ENCODE data around the gene GDPD5.
A peak's percentile ranks its signal among the peaks of the same experiment; 100 is the strongest.

GDPD5 gene

GRCh38 chr11:75442161-75442885 is 83.4 kb downstream of the GDPD5 start:
- DNase-seq (ENCODE audit: low spot score), result no peak

GRCh38 chr11:75441804-75442132 is 84.0 kb downstream of the GDPD5 start:
- DNase-seq (ENCODE audit: low spot score), result no peak

- DNase-seq (ENCODE audit: low spot score), result no peak
These were observed 84.6 kb downstream of the GDPD5 start for GRCh38 chr11:75440960-75441803.

- DNase-seq (ENCODE audit: low spot score), result no peak
These were observed 86.1 kb downstream of the GDPD5 start for GRCh38 chr11:75439495-75440120.

GRCh38 chr11:75439026-75439425 is 86.7 kb downstream of the GDPD5 start:
- no peak for DNase-seq (ENCODE audit: low spot score)

GRCh38 chr11:75437966-75438659 is 87.6 kb downstream of the GDPD5 start:
- no peak for DNase-seq (ENCODE audit: low spot score)

GRCh38 chr11:75436806-75437205 is 88.9 kb downstream of the GDPD5 start:
- DNase-seq (ENCODE audit: low spot score), result no peak

DNA sequence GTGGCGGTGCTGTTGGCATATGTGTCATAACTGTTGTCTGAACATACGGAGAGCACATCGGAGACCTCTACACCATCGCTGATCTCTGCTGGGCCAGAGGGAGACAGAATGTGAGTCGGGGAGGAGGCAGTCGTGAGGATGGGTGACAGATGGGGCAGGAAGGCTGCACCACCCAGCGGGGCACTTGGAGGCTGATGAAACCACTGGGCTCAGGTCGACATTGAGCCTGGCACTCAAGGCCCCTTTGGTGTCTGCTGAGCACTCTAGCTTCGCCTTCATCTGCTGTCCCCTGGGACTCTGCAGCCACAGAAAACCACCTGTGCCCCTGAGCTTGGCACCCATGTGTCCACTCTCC is 90.2 kb downstream of the GDPD5 start:
- DNase-seq (ENCODE audit: low spot score), result no peak

DNA sequence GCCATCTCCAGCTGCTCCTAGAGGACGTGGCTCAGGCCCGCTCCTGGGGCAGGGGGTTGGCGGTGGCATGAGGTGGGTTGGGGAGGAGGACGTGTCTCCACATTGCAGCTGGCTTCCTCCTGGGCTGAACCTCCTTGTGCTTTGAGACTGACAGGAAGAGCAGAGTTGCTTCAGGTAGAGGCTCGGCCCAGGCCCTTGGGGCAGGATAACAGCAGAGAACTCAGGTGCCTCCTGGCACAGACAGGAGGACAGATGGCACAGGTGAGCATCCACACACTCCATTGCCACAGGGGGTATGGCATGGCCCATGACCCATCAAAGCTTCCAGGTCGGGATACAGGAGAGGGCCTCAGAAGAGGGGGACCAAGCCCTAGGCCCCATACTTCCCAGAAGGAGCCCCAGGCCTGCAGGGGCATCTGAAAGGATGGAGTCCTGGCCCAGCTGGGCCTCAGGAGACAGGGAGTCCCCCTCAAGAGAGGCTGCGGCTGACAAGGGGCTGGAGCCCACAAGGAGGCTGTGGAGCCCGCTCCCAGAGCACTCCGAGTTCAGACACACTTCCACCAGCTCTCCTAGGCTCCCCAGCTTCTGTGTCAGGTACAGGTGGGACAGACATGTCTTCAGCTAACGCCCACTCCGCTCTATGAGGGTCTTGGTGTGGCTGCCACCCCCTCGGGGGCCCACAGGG is 90.7 kb downstream of the GDPD5 start:
- DNase-seq (ENCODE audit: low spot score), result no peak

- DNase-seq (ENCODE audit: low spot score), result no peak
These were observed 91.7 kb downstream of the GDPD5 start for GRCh38 chr11:75434051-75434450.

DNA sequence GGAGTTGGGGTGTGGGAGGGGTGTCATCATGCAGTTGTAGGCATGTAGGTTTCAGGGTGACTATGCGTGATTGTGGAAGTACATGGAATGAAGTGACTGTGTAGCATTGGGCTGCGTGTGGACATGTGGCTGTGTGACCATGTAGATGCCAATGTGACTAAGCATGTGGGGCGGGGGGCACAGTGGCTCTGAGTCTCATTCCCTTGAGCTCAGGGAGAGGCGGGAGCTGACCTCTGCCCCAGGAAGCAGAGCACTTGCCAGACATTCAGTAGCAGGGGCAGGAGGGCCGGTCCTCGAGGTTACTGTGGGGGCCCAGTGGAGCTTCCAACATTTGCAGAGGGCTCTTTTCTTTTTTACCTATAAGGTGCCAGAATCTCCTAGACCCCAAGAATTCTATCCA is 92.3 kb downstream of the GDPD5 start:
- DNase-seq (ENCODE audit: low spot score), result no peak

DNA sequence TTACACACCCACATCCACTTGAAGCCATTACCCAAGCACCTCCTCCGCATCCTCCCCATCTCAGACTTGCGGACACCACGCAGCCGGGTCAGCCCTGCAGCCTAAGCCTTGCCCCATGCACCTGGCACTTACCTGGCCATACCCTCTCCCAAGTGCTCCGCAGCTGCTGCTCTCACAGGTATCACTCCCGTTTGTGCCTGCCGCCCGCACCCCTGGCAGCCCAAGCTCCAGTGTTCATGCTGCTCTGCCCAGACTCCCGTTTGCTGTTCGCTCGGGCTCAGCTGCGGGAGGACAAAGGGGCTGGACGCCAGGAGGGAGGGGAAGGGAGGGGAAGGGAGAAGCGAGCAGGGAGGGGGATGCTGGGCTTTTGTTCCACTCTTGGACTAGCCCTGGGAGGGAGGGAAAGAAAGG is 92.8 kb downstream of the GDPD5 start, which contains the start of gene KLHL35:
KLHL35 (minus strand) TSS at position 293 of the 411 bp plus-strand sequence. CDS start 2,574 bp downstream, outside the sequence.
- DNase-seq (ENCODE audit: low spot score), result no peak

- DNase-seq (ENCODE audit: low spot score), result no peak
These were observed 93.9 kb downstream of the GDPD5 start for GRCh38 chr11:75431533-75432525.

GRCh38 chr11:75430714-75431532 is 94.8 kb downstream of the GDPD5 start:
- no peak for DNase-seq (ENCODE audit: low spot score)

- DNase-seq (ENCODE audit: low spot score), result peak; percentile 53
These were observed 95.6 kb downstream of the GDPD5 start for GRCh38 chr11:75429902-75430713.

DNA sequence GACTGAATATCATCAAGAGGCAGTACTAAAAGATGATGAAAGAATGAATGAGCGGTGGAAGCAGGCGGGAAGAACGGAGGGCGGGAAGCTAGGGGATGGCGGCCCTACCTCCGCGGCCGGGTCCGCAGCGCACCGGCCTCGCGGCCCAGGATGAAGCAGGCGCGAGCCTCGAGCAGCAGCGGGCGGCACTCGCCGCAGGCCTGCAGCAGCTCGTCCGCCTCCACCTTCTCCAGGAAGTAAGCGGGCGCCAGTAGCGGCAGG is 96.2 kb downstream of the GDPD5 start:
- DNase-seq (ENCODE audit: low spot score), result no peak

GRCh38 chr11:75428989-75429640 is 96.6 kb downstream of the GDPD5 start:
- no peak for DNase-seq (ENCODE audit: low spot score)

DNA sequence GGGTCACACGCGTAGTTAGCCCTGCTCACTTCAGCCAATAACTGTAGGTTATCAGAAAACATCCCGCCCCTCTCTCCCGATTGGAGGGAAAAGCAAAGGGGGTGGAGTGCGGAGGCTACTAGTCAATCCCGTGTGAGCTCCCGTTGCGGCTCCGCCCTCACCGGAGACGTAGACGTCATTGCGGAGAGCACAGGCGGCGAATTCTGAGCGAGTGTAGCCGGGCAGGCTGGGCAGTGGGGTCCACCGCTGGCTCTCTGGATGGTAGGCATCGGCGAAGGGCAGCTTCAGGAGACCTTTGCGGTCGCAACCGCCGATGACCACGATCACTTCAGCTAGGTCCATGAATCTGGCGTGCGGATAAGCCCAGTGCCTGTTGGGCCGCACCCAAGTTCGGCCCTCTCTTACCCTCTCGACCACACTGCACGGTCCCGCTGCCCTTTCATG is 97.4 kb downstream of the GDPD5 start:
- DNase-seq (ENCODE audit: low spot score), result peak; percentile 90

All from hematopoietic multipotent progenitor cell treated with erythropoietin and hydrocortisone succinate and interleukin-3 and kit ligand, for 17 days (in vitro differentiated cells).